PC-9 (cell line): ENCODE results near the gene ADAMTS2. TPM values are rescaled to one million over a fixed set of nuclear protein-coding genes. Genes with fewer than 3 reads are reported as not detected.

ENCODE experiments used
- BruUV-seq: library from RNA; stranded (reverse); fragments of 400-500 nt; replicated peaks from 2 replicates; lab custom pipeline; 2021; lab: Mats Ljungman, UMichigan
- CTCF ChIA-PET: fragments of 300-600 bp; sonication (Branson Sonifier 250); formaldehyde crosslinking; loops from one replicate; lab custom pipeline; 2022; ENCODE audit warnings: antibody characterized with exemption; lab: Charles Lee
- POLR2A ChIA-PET: fragments of 300-600 bp; sonication (Branson Sonifier 250); formaldehyde crosslinking; loops from one replicate; lab custom pipeline; 2022; ENCODE audit warnings: antibody characterized with exemption; ENCODE audit not compliant: unreplicated experiment; lab: Charles Lee
- DNase-seq, 2 experiments: peaks; one replicate each; pipeline versions ENCODE4 v3.0.0 to v3.0.0-alpha.2; 2015 to 2022; ENCODE audit warnings: mixed read lengths in 1 of 2
- H2AFZ ChIP-seq: fragments of 200-600 bp; sonication (generic); 2 replicates; pipeline ENCODE4 v1.8.1; 2017; ENCODE audit warnings: antibody characterized with exemption
- H3F3A ChIP-seq: fragments of 200-600 bp; sonication (generic); 2 replicates; pipeline ENCODE4 v1.8.1; 2017; ENCODE audit warnings: antibody characterized with exemption, mild to moderate bottlenecking, low read depth; ENCODE audit not compliant: insufficient read depth
- H3K27ac ChIP-seq: fragments of 200-600 bp; sonication (generic); 2 replicates; pipeline ENCODE4 v1.6.1; 2016; ENCODE audit warnings: mixed run types
- H3K27me3 ChIP-seq: fragments of 200-600 bp; sonication (generic); 2 replicates; pipeline ENCODE4 v1.6.1; 2016; ENCODE audit warnings: low read depth, mixed run types; ENCODE audit not compliant: insufficient read depth
- H3K36me3 ChIP-seq: fragments of 200-600 bp; sonication (generic); 2 replicates; pipeline ENCODE4 v1.6.1; 2016; ENCODE audit warnings: low read depth, mixed run types
- H3K4me1 ChIP-seq: fragments of 200-600 bp; sonication (generic); replicated peaks from 2 replicates; pipeline ENCODE4 v1.6.1; 2016; ENCODE audit warnings: mixed run types; ENCODE audit not compliant: insufficient read depth
- H3K4me2 ChIP-seq: fragments of 200-600 bp; sonication (generic); 2 replicates; pipeline ENCODE4 v1.6.1; 2017; ENCODE audit warnings: mixed run types
- H3K4me3 ChIP-seq: fragments of 200-600 bp; sonication (generic); 2 replicates; pipeline ENCODE4 v1.6.1; 2016; ENCODE audit warnings: mixed run types
- H3K79me2 ChIP-seq: fragments of 200-600 bp; sonication (generic); 2 replicates; pipeline ENCODE4 v1.6.1; 2017; ENCODE audit warnings: low read depth, mixed run types
- H3K9me2 ChIP-seq: fragments of 200-600 bp; sonication (generic); 2 replicates; pipeline ENCODE4 v1.8.1; 2017; ENCODE audit warnings: mild to moderate bottlenecking; ENCODE audit not compliant: insufficient read depth
- H3K9me3 ChIP-seq: fragments of 200-600 bp; sonication (generic); 2 replicates; pipeline ENCODE4 v1.8.1; 2016; ENCODE audit warnings: low read depth; ENCODE audit not compliant: insufficient read depth
- H4K20me1 ChIP-seq: fragments of 200-600 bp; sonication (generic); 2 replicates; pipeline ENCODE4 v1.8.1; 2017; ENCODE audit not compliant: insufficient read depth
- EZH2 ChIP-seq: fragments of 200-600 bp; sonication (generic); IDR thresholded peaks from 2 replicates; pipeline ENCODE4 v1.8.0; 2017; ENCODE audit warnings: antibody characterized with exemption, low read depth
- intact Hi-C: fragments of 100-400 bp; cut with micrococcal nuclease; formaldehyde crosslinking; loops from one replicate; pipeline ENCODE4 v1.10.0; 2022; ENCODE audit not compliant: unreplicated experiment
- total RNA-seq: library from RNA; stranded (reverse); gene quantifications from 2 replicates; pipeline ENCODE4 v1.2.3, GENCODE V29; 2021
- TF ChIP-seq, protein P1 (sequence below): fragments of 200-600 bp; sonication (generic); conservative IDR thresholded peaks from 2 replicates; pipeline ENCODE4 v1.6.1; 2017; ENCODE audit warnings: mixed run types, antibody characterized with exemption, mild to moderate bottlenecking, moderate library complexity

Gene ADAMTS2
- total RNA-seq, 1 experiment from 2014 or later, result not detected

DNA sequence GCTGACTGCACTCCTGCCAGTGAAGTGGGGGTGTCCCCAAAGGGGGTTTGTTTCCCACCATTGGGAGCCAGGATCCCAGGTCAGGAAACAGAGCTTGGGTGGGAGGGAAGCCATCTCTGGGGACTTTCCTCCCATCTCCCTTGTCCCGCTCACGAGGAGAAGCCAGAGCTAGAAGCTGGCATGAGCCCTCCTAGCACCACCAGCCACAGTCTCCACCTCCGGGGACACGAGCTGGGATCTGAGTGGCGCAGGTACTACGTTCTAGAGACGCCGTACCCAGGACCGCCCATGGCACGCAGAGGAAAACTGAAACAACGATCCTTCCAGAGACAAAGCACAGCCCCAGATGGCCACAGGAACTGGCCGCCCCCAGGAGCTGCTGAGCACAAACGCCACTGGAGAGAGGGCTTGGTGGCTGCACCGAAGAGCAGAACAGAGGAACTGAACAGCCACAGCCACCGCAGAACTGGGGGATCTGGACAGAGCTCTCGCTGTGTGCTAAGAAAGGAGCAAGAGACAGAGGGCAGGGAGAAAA, 29.8 kb downstream of the ADAMTS2 start:
- no TSS peak for BruUV-seq
- Histone ChIP-seq H3K79me2 (no peaks in the 10 kb centered on the region), H3K9me2 (no peaks in the 10 kb centered on the region), H4K20me1 (no peaks in the 10 kb centered on the region), H3K4me1 (no peaks in the 10 kb centered on the region), H3K36me3 (no peaks in the 10 kb centered on the region), H3K27ac (no peak overlapping the region), H3F3A (no peaks in the 10 kb centered on the region), H3K9me3 (no peaks in the 10 kb centered on the region), H3K4me2 (no peak overlapping the region), H3K4me3 (no peak overlapping the region), H2AFZ (no peak overlapping the region), H3K27me3 (peaks cover 95% of the 10 kb centered on the region)
- intact Hi-C loops, result no loop called here
- CTCF ChIA-PET, result no interaction called here
- TF ChIP-seq, protein P1, sequence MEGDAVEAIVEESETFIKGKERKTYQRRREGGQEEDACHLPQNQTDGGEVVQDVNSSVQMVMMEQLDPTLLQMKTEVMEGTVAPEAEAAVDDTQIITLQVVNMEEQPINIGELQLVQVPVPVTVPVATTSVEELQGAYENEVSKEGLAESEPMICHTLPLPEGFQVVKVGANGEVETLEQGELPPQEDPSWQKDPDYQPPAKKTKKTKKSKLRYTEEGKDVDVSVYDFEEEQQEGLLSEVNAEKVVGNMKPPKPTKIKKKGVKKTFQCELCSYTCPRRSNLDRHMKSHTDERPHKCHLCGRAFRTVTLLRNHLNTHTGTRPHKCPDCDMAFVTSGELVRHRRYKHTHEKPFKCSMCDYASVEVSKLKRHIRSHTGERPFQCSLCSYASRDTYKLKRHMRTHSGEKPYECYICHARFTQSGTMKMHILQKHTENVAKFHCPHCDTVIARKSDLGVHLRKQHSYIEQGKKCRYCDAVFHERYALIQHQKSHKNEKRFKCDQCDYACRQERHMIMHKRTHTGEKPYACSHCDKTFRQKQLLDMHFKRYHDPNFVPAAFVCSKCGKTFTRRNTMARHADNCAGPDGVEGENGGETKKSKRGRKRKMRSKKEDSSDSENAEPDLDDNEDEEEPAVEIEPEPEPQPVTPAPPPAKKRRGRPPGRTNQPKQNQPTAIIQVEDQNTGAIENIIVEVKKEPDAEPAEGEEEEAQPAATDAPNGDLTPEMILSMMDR, result no peak
- TF ChIP-seq EZH2, result no peak
- no peak for DNase-seq
- POLR2A ChIA-PET, result no interaction called here

GRCh38 chr5:179314606-179315355, 30.5 kb downstream of the ADAMTS2 start:
- Histone ChIP-seq H3K27ac (no peak overlapping the region), H3K4me3 (no peak overlapping the region), H3K79me2 (no peaks in the 10 kb centered on the region), H4K20me1 (no peaks in the 10 kb centered on the region), H3K4me1 (no peaks in the 10 kb centered on the region), H3K4me2 (no peak overlapping the region), H3F3A (no peaks in the 10 kb centered on the region), H3K9me3 (no peaks in the 10 kb centered on the region), H2AFZ (no peak overlapping the region), H3K36me3 (no peaks in the 10 kb centered on the region), H3K9me2 (no peaks in the 10 kb centered on the region), H3K27me3 (peaks cover 95% of the 10 kb centered on the region)
- ChIA-PET CTCF (no interaction called here), POLR2A (no interaction called here)
- no peak for DNase-seq
- BruUV-seq, result no TSS peak
- no peak for TF ChIP-seq EZH2
- TF ChIP-seq, protein P1, result no peak
- intact Hi-C loops, result no loop called here

- TF ChIP-seq, protein P1, result no peak
- no peak for TF ChIP-seq EZH2
- no peaks in the 10 kb centered on the region for H3K9me3 ChIP-seq
- no peaks in the 10 kb centered on the region for H3F3A ChIP-seq
- H3K79me2 ChIP-seq, result no peaks in the 10 kb centered on the region
- H2AFZ ChIP-seq, result no peak overlapping the region
- POLR2A ChIA-PET, result no interaction called here
- no peaks in the 10 kb centered on the region for H3K36me3 ChIP-seq
- no peaks in the 10 kb centered on the region for H4K20me1 ChIP-seq
- H3K27me3 ChIP-seq, result peaks cover 93% of the 10 kb centered on the region
- H3K4me1 ChIP-seq, result no peaks in the 10 kb centered on the region
- BruUV-seq, result no TSS peak
- H3K27ac ChIP-seq, result no peak overlapping the region
- CTCF ChIA-PET, result no interaction called here
- H3K9me2 ChIP-seq, result no peaks in the 10 kb centered on the region
- DNase-seq, result no peak
- intact Hi-C loops, result no loop called here
- no peak overlapping the region for H3K4me3 ChIP-seq
- H3K4me2 ChIP-seq, result no peak overlapping the region
These were observed 31.3 kb downstream of the ADAMTS2 start for GRCh38 chr5:179313849-179314521.
